Kidney glomerular epithelial cell (primary cell): ENCODE results near the gene FOLR2.
"Not testable (repeated sequence)": the region's sequence is repeated elsewhere in the genome, so short reads cannot be mapped to it uniquely, and the experiment has no call there.

Source experiments
- DNase-seq: peaks from one replicate; lab custom pipeline; 2025; lab: John Stamatoyannopoulos, UW

FOLR2 gene

DNA sequence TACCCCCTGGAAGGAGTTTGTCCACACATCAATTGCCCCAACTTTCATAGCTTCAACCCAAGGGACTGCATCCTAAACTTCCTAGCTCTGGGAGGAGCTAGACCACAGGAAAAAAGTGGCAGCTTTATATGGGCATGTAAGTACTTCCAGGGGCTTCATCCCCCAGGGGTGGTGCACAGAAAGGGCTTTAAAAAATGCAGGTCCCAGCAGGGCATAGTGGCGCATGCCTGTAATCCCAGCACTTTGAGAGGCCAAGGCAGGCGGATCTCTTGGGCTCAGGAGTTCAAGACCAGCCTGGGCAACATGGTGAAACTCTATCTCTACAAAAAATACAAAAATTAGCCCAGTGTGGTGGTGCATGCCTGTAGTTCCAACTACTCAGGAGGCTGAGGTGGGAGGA is 9.8 kb upstream of the FOLR2 start:
- DNase-seq, result not testable (repeated sequence)

DNA sequence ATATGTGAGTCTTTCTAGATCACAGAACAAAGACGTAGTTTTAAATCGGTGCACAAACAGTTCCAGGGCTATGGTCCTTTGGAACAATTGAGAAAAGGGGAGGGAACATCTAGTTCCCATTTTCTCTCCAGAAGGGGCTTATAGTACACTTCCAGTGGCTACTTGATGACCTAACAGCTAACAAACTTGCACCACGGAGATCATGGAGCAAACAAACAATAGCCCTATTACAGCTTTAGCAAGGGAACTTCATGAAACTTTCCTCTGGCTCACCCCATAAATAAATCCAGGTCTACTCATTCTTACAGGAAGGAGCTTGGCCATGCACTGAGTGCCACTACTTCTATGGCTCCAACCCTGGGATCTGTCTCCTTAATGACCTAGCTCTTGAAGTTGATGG is 8.3 kb upstream of the FOLR2 start:
- no peak for DNase-seq

DNA sequence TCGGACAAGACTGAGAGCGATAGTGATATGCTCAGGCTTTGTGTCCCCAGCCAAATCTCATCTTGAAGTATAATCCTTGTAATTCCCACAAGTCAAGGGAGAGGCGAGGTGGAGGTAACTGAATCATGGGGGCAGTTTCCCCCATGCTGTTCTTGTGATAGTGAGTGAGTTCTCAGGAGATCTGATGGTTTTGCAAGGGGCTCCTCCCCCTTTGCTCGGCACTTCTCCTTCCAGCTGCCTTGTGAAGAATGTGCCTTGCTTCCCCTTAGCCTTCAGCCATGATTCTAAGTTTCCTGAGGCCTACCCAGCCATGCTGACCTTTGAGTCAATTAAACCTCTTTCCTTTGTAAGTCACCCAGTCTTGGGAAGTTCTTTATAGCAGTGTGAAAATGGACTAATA is 7.5 kb upstream of the FOLR2 start:
- no peak for DNase-seq

DNA sequence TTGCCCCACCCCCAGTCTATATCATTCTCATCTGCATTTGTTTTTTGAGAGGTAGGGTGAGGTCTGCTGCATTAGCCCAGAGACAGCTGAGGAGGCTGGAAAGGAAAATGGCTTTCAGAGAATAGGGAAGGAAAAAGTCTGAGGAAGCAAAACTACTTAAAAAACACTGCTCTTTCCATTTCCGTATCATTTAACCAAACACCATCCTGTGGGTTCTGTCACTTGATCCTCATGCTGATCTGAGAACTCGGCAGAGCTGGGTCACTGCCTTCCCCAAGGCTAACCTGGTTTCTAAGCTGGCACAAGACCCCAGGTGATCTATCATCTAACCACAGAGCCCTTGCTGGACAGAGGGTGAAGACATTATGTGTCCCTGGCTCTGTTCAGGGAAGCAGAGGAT is 1.2 kb downstream of the FOLR2 start:
- no peak for DNase-seq

DNA sequence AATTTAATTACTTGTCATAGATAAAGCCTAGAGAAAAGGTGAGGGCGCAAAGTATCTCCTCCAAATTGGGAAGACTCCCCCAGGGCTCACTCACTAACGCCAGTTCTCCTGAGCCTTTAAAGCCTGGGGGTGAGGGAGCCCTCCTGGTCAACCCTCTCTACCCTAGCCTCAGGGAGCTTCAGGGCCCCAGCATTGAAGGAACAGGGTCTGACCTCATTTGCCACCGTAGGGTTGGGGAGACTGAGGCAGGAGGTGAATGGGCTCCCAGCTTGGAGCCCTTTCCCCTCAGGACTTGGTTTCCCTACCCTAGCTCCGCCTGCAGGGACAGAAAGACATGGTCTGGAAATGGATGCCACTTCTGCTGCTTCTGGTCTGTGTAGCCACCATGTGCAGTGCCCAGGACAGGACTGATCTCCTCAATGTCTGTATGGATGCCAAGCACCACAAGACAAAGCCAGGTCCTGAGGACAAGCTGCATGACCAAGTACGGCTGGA is 1.7 kb downstream of the FOLR2 start:
- no peak for DNase-seq

DNA sequence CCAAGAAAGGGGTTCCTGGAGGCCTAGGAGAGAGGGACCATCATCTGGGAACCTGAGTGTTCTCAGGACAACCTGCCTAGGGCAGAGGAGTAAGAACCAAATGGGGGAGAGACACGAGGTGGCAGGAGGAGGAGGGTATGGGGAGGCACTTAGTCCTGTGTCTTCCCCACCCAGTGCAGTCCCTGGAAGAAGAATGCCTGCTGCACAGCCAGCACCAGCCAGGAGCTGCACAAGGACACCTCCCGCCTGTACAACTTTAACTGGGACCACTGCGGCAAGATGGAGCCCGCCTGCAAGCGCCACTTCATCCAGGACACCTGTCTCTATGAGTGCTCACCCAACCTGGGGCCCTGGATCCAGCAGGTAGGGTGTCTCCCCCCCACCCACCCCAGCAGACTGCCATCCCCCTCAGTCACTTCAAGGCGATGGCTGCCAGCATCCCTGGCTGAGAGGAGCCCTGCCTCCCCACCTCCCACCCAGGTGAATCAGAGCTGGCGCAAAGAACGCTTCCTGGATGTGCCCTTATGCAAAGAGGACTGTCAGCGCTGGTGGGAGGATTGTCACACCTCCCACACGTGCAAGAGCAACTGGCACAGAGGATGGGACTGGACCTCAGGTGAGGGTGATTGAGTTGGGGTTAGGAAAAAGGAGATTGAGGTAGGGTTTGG is 4.2 kb downstream of the FOLR2 start:
- no peak for DNase-seq

DNA sequence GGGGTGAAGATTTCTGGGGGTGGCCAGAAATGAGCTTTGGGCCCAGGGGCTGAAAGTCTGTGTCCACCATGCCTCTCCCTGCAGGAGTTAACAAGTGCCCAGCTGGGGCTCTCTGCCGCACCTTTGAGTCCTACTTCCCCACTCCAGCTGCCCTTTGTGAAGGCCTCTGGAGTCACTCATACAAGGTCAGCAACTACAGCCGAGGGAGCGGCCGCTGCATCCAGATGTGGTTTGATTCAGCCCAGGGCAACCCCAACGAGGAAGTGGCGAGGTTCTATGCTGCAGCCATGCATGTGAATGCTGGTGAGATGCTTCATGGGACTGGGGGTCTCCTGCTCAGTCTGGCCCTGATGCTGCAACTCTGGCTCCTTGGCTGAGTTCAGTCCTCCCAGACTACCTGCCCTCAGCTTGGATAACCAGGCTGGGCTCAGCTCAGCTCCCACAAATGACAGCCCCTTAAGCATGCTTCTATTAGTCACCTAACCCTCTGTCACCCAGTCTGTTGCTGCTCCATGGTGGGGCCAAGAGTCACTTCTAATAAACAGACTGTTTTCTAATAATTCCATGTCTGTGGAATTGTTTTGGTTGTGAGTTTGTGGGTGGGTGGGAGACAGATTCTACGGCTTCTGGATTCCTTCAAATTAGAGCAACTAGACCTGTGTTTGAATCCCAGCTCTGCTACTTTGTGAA is 4.9 kb downstream of the FOLR2 start:
- DNase-seq, result no peak

DNA sequence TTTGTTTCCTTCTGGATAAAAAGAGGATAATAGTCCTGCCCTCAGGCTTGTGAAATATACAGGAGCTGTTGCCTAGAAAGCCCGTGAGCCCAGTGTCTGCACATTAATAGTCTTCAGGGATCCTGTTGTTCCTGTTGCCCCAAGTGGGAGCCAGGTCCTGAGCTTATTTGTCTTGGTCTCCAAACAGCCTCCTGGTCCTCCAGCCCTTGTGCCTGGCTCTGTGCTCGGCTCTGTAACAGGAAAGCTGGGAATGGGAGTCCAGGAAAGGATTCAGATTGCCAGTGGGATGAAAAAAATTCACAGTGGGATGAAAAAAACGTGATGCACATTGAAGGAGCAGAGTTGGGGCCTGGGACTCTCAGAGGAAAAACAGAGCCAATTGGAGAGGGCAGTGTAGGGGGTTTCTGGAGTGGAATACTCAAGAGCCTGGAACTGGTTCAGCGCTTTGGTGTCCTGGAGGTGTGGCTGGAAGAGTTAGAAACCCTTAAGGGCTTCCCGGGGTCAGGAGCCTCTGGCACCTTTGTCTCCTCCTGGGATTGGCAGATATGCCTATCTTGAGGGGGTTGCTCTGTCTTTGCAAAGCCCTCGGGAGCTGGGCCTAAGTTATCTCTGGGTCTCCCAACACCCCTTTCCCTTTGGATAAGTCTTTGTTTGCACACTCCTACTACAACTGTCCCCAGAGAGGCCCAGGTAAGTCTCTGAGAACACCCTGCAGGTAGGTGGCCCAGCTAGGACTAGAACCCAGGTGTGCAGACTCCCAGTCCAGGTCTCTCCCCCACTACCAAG is 5.7 kb downstream of the FOLR2 start:
- no peak for DNase-seq

DNA sequence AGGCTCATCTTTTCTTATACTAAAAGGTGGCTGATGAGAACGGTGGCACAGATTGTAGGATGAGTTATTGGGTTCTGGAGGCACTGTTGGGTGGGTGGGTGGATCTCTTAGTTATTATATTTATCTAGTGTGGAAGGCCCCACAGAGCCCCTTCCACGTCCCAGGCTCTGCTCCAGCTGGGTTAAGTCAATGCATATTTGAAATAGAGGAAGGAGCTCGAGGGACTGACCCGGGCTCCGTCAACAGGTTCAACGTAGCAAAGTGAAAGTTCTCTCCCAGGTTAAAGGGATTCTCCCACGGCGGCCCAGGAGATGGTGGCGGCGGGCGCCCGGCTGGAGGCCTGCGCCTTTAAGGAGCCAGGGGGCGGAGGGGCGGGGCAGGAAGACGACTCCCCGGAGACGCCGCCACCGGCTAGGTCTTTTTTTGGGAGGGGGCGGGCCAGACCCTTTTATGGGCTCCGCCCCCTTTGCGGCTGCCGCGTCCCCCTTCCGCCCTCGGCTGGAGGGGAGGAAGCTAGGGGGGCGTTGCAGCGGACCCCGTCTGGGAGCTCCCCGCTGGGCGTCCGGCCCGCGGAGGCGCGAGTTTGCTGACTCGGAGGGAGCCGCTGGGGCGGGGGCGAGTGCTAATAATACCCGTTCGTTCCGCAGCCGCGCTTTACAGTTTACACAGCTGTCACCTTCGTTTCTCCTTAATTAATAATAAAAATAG is 6.5 kb downstream of the FOLR2 start:
- DNase-seq, result peak; percentile 86

DNA sequence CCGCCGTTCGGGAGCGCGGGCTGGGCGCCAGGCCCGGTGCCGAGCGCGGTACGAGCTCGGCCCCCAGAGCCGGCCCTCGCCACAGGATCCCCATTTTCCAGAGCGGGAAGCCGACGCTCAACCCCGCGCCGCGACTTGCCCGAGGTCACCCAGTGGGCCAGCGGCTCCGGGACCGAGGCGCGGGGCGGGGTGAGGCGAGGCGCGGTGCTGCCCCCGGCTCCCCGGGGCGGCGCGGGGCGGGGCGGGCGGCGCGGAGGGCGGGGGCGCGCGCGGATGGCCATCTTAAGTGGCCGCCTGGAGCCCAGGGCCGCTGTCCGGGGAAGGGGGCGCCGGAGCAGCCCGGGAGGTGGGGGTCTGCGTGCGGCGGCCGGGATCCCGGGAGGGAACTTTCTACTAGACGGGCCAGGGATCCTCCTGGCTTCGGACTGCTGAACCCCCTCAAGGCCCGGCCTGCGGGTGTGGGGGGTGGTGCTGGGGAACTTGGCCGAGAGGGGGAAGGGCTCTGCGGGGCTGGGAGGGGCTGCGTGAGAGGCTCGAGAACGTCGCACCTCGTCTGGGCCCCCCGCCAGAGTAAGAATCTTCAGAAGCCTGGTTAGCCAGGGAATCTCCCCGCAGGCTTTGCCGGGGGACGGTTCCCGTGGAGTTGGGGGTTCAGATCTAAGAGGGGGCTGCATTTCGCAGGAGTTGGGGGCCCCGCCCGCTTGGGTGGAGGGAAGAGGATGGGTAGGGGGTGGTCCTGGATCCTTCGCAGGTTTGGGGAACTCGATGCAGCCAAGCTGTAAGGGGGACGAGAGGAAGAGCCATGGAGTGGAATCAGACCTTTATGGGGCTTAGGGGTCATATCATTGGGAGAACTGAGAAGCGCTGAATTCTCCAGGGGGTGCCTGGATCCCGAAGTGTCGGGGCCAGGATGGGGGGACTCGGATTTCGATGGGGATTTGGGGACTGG is 7.3 kb downstream of the FOLR2 start:
- DNase-seq, result no peak

DNA sequence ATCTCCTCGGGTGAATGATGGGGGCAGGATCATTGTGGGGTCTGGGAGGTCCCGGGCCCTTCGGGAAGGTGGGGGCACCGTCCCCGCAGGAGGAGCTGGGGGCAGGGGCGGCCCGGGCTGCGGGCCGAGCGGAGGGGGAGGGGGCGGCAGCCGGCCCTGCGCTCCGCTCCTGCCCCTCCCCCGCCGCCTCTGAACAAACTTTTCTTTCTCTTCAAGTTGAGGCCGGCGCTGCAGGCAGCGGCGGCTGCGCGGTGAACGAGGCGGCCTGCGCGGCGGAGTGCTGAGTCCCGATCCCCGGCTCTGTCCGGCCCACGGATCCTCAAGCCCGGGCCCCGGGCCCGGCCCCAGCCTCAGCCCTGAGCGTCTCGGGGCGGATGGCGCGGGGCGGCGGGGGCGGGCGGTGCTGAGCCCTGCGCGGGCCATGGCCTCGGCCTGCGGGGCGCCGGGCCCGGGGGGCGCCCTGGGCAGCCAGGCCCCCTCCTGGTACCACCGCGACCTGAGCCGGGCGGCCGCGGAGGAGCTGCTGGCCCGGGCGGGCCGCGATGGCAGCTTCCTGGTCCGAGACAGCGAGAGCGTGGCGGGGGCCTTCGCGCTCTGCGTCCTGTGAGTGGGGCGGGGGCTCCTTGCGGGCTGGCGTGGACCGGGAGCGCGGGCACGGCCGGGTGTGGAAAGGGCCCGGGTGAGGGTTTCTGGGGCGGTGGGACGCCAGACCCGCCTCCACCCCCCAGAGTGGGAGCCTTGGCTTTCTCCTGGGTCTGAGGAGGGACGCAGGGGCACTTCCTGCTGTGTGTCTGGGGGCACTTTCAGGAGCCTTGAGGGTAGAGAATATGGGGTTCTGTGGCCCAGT is 8.2 kb downstream of the FOLR2 start, which contains the start of gene INPPL1:
Gene INPPL1 (plus strand): TSS at position 204 of the 847 bp plus-strand sequence. CDS start 218 bp downstream, at position 422.
- DNase-seq, result no peak

DNA sequence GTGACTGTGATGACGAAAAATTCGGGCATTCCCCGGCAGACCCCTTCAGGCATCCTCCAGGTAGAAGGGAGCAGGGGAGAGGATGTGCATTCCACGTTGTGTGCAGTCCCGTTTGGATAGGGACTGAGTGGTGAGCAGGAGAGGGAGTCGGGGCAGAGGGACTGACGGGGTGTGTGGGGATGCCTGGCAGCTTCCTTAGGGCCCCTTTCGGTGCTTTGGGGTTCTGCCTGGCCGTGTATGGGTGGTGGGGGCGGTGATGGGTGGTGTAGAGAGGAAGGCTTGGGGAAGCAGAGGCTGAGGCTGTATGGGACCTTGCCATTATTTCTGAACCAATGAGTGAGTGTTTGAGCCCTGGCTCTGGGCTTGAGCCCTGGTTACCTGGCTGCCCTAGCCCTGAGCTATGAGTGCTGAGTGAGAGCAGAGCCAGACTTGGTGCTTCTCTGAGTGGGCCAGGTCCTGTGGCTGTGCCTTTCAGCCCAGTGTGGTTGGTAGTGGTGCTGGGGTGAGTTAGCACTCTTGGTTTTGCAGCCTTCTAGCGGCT is 8.9 kb downstream of the FOLR2 start:
- DNase-seq, result no peak

DNA sequence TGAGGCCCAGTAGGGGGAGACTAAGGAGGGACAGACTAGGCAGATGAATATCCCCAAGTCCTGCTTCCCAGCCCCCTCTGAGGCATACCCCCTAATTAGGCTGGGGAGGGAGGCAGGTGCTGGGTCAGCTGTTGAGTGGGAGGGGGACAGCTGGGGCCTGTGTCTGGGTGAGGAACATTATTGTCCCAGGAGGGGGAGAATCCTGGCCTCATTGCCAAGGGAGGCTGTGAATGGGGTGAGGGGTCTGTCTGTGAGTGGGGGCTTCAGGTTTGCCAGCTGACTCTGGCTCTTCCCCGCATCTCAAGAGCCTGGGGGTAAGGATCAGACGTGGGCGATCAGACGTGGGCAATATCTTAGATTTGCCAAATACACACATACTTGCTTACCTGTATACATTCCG is 10.1 kb downstream of the FOLR2 start:
- DNase-seq, result no peak

DNA sequence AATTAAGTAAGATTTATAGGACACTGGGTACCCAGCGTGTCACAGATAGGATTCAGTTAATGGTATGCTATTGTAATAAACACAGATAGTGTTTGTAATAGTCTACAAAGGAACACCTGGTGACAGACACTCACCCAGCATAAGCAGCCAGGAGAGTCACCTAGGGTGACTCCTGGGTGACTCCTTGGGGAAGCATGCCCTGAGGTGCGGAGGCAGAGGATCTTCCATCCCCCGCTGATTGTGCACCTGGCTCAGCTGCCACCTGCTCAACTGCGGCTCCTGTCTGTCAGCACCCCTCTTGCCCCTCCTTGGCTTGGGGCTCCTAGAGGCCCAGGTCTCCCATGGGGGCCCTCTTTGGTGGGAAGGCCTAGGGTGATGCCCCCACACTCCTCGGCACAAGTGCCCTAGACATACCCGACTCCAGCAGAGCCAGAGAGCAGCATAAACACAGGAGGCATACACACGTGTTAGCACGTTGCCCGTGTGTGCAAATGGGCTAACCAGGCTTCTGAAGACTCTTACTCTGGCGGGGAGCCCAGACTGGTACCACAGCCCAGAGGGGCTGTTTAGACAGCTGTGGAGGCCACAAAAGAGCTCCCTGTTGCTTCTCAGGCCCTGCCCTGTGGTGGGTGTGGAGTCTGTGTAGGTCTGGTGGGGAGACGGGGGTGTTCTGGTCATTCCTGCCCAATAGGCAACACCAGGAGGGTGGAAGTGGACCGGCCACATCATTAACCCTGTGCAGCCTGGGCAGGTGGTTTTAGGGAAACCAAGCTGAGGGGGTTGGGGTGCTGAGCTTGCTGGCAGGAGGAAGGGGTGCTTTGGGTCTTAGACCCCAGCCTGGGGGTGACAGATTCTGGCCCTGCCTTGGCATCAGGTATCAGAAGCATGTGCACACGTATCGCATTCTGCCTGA is 11.0 kb downstream of the FOLR2 start:
- DNase-seq, result no peak

DNA sequence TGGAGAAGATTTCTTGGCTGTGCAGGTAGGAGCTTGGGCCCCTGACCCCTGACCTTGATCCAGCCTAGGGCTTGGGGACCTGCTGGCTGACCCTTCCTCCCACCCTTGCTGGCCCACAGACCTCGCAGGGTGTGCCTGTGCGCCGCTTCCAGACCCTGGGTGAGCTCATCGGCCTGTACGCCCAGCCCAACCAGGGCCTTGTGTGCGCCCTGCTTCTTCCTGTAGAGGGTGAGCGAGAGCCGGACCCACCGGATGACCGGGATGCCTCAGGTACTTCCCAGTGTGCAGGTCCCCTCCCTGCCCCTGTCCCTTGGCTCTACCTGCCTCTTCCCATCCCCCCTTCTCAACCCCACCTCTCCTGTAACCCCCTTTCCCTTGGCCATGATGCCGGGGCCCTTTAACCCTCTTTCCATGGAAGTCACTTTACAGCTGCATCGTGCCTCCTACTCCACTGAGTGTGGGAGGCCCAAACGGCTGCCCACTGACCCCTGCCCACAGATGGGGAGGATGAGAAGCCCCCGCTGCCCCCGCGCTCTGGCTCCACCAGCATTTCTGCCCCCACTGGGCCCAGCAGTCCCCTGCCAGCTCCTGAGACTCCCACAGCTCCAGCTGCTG is 11.7 kb downstream of the FOLR2 start:
- no peak for DNase-seq

DNA sequence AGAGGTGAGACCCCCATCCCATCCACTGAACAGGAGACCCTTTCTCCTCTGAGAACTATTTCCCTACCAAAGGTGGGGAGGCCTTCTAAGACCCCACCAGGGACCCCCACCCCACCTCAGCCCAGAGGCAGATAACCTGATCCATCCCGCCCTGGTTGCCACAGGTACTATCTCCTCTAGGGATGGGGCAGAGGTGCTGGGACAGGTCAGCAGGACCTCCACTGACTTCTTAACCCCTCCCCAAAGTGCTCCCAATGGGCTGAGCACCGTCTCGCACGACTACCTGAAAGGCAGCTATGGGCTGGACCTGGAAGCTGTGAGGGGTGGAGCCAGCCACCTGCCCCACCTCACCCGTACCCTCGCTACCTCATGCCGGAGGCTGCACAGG is 12.2 kb downstream of the FOLR2 start:
- no peak for DNase-seq

DNA sequence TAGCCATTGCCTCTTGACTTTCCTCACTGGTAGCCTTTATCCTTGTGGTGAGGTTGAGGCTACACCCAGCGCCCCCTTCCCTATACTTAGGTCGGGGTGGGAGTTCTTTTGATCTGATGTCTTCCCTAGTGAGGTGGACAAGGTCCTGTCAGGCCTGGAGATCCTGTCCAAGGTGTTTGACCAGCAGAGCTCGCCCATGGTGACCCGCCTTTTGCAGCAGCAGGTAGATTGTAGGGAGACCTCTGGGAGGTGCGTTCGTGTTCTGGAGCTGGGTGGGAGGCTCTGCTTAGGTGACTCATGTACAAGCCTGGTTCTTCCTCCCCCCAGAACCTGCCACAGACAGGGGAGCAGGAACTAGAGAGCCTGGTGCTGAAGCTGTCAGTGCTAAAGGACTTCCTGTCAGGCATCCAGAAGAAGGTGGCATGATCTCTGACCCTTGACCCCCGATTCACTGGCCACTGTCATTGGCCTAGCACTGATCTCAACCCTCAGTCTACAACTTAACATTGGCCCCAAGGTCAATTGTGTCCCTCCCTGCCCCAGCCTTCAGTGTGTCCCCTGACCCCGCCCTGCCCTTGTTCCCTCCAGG is 12.8 kb downstream of the FOLR2 start:
- DNase-seq, result no peak
